ENCODE data around the gene POMT2.

Gene POMT2

GRCh38 chr14:77266336-77266735 lies 54.3 kb downstream of the POMT2 start:
- no peak overlapping the region for H3K4me3 ChIP-seq (ENCODE audit: control insufficient read depth, low read depth, low read length)
- no peak for TF ChIP-seq CTCF (conservative IDR thresholded peaks at IDR 0.05; ENCODE audit: control insufficient read depth, insufficient read depth, low read depth, low read length)
- DNase-seq (ENCODE audit: low read depth): no peak

DNA sequence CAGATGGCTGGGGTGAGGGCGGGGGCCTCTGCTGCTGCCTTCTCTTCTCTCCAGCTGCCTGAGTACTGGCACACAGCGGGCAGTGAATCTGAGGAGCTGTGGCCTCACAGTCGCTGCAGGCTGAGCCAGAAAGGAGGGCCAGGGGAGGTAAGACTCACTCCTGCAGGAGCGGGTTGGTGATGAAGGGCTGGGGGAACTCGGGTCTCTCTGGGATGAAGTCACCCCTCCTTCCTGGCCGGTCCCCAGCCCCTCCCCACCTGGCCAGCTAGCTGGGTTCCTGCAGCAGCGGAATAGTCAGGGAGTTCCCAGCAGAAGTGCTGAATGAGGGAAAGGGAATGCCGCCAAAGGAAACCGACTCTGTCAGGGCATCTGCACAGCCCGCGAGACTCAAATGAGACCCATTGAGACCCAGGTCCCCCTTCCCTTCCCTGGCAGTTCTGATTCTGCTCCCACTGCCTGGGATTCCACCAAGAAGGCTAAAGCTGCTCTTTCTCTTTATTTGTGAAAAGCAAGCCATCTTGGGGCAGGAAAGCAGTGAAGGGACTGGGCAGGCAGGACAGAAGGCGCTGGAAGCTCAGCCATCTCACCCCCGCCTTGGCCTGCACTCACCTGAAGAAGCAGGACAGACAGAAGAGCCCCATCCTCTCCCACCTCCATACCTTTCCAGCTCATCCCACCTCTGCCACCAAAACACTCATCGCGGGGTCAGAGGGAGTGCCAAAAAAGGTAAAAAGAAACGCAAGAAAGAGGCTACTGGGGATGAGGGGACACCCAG lies 54.9 kb downstream of the POMT2 start:
- no peak for TF ChIP-seq CTCF (conservative IDR thresholded peaks at IDR 0.05; ENCODE audit: control insufficient read depth, insufficient read depth, low read depth, low read length)
- DNase-seq (ENCODE audit: low read depth): no peak
- H3K4me3 ChIP-seq (ENCODE audit: control insufficient read depth, low read depth, low read length): no peak overlapping the region

- no peak overlapping the region for H3K4me3 ChIP-seq (ENCODE audit: control insufficient read depth, low read depth, low read length)
- no peak for TF ChIP-seq CTCF (conservative IDR thresholded peaks at IDR 0.05; ENCODE audit: control insufficient read depth, insufficient read depth, low read depth, low read length)
- no peak for DNase-seq (ENCODE audit: low read depth)
Observed at GRCh38 chr14:77265187-77265515, 55.5 kb downstream of the POMT2 start.

GRCh38 chr14:77264466-77265186 lies 56.1 kb downstream of the POMT2 start:
- no peak for DNase-seq (ENCODE audit: low read depth)
- H3K4me3 ChIP-seq (ENCODE audit: control insufficient read depth, low read depth, low read length): no peak overlapping the region
- TF ChIP-seq CTCF (conservative IDR thresholded peaks at IDR 0.05; ENCODE audit: control insufficient read depth, insufficient read depth, low read depth, low read length): no peak

- TF ChIP-seq CTCF (conservative IDR thresholded peaks at IDR 0.05; ENCODE audit: control insufficient read depth, insufficient read depth, low read depth, low read length): no peak
- no peak for DNase-seq (ENCODE audit: low read depth)
- no peak overlapping the region for H3K4me3 ChIP-seq (ENCODE audit: control insufficient read depth, low read depth, low read length)
Observed at GRCh38 chr14:77260631-77261030, 60.1 kb downstream of the POMT2 start.

GRCh38 chr14:77260199-77260598 lies 60.5 kb downstream of the POMT2 start:
- no peak for TF ChIP-seq CTCF (conservative IDR thresholded peaks at IDR 0.05; ENCODE audit: control insufficient read depth, insufficient read depth, low read depth, low read length)
- no peak for DNase-seq (ENCODE audit: low read depth)
- H3K4me3 ChIP-seq (ENCODE audit: control insufficient read depth, low read depth, low read length): no peak overlapping the region
